ENCODE data around the gene RGS14.
"Not testable (repeated sequence)": the region's sequence is repeated elsewhere in the genome, so short reads cannot be mapped to it uniquely, and the experiment has no call there.

Gene RGS14

DNA sequence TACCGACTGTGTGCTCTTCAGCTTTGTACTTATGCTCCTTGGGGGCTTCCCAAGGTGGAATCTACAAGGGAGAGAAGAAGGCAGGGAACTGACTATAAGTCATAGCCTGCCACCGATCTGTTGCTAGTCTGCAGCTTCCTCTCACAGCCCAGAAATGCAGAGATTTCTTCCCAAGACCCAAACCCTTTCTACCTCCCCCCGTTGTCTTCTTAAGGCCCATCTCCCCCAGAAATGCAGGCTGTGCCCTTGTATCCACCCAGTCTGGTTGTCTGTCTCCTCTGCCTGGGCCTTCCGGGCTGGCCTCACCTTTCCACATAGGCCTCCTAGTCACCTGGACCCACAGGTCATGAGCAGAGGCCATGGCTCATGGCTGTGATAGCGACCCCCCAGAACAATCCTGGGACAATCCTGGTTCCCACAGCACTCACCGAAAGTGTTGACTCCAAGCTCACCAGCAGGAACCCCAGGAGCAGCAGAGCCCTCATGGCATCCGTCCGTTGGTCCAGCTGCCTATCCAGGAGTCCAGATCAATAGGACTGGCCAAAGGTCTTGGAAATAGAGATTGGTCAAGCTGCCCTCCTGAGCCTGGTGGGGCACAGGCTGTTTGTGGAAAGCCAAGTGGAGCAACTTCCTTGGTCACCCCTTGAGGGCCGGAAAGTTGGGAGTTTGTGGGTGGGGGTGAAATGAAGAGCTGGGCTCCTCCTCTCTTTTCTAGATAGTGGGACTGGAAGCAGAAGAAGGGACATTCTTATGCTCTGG, 51.5 kb downstream of the RGS14 start, which contains the start of gene F12:
Gene F12, minus strand, starts transcription at position 522 of the 759 bp plus-strand sequence. Its CDS starts 37 bp downstream, at position 485.
- H3K36me3 ChIP-seq (replicated peaks) = no peaks in the 10 kb centered on the region
- H3K27me3 ChIP-seq (replicated peaks) = no peaks in the 10 kb centered on the region
- H3K27ac ChIP-seq = no peak within 1 kb of the TSS
- DNase-seq = no peak
- TF ChIP-seq, protein P1, sequence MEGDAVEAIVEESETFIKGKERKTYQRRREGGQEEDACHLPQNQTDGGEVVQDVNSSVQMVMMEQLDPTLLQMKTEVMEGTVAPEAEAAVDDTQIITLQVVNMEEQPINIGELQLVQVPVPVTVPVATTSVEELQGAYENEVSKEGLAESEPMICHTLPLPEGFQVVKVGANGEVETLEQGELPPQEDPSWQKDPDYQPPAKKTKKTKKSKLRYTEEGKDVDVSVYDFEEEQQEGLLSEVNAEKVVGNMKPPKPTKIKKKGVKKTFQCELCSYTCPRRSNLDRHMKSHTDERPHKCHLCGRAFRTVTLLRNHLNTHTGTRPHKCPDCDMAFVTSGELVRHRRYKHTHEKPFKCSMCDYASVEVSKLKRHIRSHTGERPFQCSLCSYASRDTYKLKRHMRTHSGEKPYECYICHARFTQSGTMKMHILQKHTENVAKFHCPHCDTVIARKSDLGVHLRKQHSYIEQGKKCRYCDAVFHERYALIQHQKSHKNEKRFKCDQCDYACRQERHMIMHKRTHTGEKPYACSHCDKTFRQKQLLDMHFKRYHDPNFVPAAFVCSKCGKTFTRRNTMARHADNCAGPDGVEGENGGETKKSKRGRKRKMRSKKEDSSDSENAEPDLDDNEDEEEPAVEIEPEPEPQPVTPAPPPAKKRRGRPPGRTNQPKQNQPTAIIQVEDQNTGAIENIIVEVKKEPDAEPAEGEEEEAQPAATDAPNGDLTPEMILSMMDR (IDR thresholded peaks at IDR 0.05; ENCODE audit: low read depth, low read length, missing control alignments) = no peak
- H3K4me3 ChIP-seq (ENCODE audit: low read depth, low read length) = no peak within 1 kb of the TSS
- in situ Hi-C loops (cut with HindIII; ENCODE audit: low pct_ligation_motif_present, low sequenced_read_pairs) = no loop called here

DNA sequence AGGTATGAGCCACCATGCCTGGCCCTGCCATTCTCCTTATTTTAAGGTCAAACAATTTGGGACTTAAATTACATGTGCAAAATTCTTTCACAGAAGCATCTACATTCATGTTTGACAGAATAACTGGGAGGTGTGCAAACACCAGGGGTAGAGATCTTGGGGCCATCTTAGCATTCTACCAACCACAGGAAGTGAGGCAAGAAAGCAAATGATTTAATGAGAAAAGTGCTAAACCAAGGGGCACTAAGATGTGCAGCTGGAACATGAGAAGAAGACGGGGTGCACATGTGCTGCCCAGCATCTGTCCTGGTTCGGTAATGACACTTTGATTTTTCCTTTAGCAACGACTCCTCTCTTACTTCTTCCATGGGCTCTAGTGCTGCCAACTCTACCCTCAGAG, 52.9 kb downstream of the RGS14 start:
- H3K27me3 ChIP-seq (replicated peaks) = no peaks in the 10 kb centered on the region
- H3K36me3 ChIP-seq (replicated peaks) = no peaks in the 10 kb centered on the region
- in situ Hi-C loops (cut with HindIII; ENCODE audit: low pct_ligation_motif_present, low sequenced_read_pairs) = no loop called here
- no peak for DNase-seq
- TF ChIP-seq, protein P1 (IDR thresholded peaks at IDR 0.05; ENCODE audit: low read depth, low read length, missing control alignments) = no peak
- no peak overlapping the region for H3K27ac ChIP-seq
- H3K4me3 ChIP-seq (ENCODE audit: low read depth, low read length) = no peak overlapping the region

DNA sequence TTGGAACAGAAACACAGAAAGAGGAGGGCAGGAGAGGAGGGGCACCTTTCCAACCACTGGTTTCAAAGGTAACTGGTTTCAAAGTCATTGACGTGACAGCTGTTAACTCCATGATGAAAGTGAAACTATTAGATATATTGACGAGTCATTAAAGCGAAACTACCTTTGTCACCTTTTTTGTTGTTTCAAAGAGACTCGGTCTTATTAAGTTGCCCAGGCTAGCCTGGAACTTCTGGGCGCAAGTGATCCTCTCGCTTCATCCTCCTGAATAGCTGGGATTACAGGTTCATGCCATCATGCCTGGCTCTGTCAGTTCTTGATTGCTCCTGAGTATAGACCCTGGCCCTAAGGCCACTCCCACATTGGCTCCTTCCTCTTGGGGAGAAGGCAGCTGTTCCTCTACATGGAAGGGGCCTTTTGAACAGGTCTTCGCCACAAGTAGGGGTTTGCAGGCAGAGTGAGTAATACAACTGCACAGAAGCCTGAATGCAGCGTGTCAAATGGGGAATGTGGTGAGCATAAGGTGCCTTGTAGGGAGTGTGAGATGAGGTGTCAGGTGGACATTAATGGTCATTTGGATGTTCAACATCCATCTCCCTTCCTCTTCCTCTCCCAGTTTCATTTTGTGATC, 55.0 kb downstream of the RGS14 start:
- in situ Hi-C loops (cut with HindIII; ENCODE audit: low pct_ligation_motif_present, low sequenced_read_pairs) = no loop called here
- no peaks in the 10 kb centered on the region for H3K36me3 ChIP-seq (replicated peaks)
- H3K4me3 ChIP-seq (ENCODE audit: low read depth, low read length) = no peak overlapping the region
- H3K27me3 ChIP-seq (replicated peaks) = no peaks in the 10 kb centered on the region
- H3K27ac ChIP-seq = no peak overlapping the region
- DNase-seq = no peak
- TF ChIP-seq, protein P1 (IDR thresholded peaks at IDR 0.05; ENCODE audit: low read depth, low read length, missing control alignments) = no peak

DNA sequence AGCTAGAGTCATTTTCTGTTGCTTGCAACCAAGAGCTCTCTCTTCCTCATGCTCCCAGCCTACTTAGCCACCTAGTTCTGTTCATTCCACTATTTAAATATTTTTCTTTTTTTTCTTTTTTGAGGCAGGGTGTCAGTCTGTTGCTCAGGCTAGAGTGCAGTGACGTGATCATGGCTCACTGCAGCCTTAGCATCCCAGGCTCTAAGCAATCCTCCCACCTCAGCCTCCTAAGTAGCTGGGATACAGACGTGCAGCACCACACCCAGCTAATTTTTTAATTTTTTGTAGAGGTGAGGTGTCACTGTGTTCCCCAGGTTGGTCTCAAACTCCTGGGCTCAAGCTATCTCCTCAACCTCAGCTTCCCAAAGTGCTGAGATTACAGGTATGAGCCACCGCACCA, 56.8 kb downstream of the RGS14 start:
- no peak overlapping the region for H3K27ac ChIP-seq
- TF ChIP-seq, protein P1 (IDR thresholded peaks at IDR 0.05; ENCODE audit: low read depth, low read length, missing control alignments) = no peak
- in situ Hi-C loops (cut with HindIII; ENCODE audit: low pct_ligation_motif_present, low sequenced_read_pairs) = no loop called here

DNA sequence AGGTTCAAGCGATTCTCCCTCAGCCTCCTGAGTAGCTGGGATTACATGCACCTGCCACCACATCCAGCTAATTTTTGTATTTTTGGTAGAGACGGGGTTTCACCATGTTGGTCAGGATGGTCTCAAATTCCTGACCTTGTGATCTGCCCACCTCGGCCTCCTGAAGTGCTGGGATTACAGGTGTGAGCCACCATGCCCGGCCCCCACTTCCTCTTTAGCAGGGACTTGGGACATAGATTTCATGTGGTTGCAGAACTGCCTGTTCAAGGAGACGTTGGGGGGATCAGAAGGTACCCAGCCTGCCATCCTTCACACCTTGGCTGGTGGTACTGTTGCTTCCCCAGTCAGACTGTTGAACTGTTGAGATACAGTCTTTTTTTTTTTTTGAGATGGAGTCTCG, 59.4 kb downstream of the RGS14 start:
- H3K27ac ChIP-seq; DNase-seq; in situ Hi-C loops (cut with HindIII; ENCODE audit: low pct_ligation_motif_present, low sequenced_read_pairs); H3K36me3 ChIP-seq (replicated peaks); H3K4me3 ChIP-seq (ENCODE audit: low read depth, low read length); H3K27me3 ChIP-seq (replicated peaks): not testable (repeated sequence)

More for the DNA sequence above, 56.8 kb downstream of the RGS14 start:
- Histone ChIP-seq H3K27me3 (replicated peaks) (no peaks in the 10 kb centered on the region), H3K4me3 (ENCODE audit: low read depth, low read length) (no peak overlapping the region), H3K36me3 (replicated peaks) (no peaks in the 10 kb centered on the region)
- no peak for DNase-seq

DNA sequence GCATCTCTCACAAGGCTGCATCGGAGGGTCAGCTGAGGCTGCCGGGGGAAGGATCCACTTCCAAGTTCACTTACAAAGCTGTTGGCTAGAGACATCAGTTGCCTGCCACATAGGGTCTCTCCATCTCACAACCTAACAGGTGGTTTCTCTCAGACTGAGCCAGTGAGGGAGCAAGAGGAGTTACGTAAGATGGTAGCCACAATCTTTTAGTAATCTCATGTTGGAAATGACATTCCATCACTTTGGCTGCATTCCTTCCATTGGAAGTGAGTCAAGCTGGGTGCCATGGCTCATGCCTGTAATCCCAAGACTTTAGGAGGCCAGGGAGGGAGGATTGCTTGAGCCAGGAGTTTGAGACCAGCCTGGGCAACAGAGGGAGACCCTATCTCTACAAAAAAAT, 61.3 kb downstream of the RGS14 start:
- Histone ChIP-seq H3K27me3 (replicated peaks) (no peaks in the 10 kb centered on the region), H3K27ac (no peak overlapping the region), H3K4me3 (ENCODE audit: low read depth, low read length) (no peak overlapping the region), H3K36me3 (replicated peaks) (no peaks in the 10 kb centered on the region)
- TF ChIP-seq, protein P1 (IDR thresholded peaks at IDR 0.05; ENCODE audit: low read depth, low read length, missing control alignments) = no peak
- in situ Hi-C loops (cut with HindIII; ENCODE audit: low pct_ligation_motif_present, low sequenced_read_pairs) = no loop called here
- peak; percentile 17 for DNase-seq

DNA sequence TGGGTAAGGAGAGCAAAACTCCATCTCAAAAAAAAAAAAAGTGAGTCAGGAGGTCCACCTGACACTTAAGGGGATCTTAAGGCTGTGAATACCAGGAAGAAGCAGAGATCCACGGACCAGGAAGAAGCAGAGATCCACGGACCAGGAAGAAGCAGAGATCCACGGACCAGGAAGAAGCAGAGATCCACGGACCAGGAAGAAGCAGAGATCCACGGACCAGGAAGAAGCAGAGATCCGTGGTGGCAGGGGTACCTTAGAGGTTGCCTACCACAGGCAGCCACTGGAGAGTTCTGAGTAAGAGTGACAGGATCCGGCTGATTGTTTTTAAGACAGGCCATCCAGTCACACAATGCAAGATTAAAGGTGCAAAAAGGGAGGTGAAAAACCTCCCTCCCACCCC, 62.7 kb downstream of the RGS14 start:
- in situ Hi-C loops (cut with HindIII; ENCODE audit: low pct_ligation_motif_present, low sequenced_read_pairs); H3K27ac ChIP-seq; H3K36me3 ChIP-seq (replicated peaks); H3K4me3 ChIP-seq (ENCODE audit: low read depth, low read length); DNase-seq; H3K27me3 ChIP-seq (replicated peaks): not testable (repeated sequence)

All from brain microvascular endothelial cell (primary cell).